GM21737 (cell line): Measurements from ENCODE around the gene JARID2.

Source experiments
- ATAC-seq: cut with Tn5 transposase; IDR thresholded peaks from one replicate; pipeline ENCODE4 v1.9.1; 2021; ENCODE audit warnings: mild to moderate bottlenecking, moderate library complexity; ENCODE audit not compliant: unreplicated experiment

The JARID2 gene

GRCh38 chr6:15452182-15452941 lies 206.5 kb downstream of the JARID2 start:
- no peak for ATAC-seq

- no peak for ATAC-seq
Measured at GRCh38 chr6:15453186-15453585, 207.3 kb downstream of the JARID2 start.

GRCh38 chr6:15453622-15454021 lies 207.8 kb downstream of the JARID2 start:
- ATAC-seq: no peak

- ATAC-seq: no peak
Measured at GRCh38 chr6:15456422-15456821, 210.6 kb downstream of the JARID2 start.

GRCh38 chr6:15457121-15457650 lies 211.3 kb downstream of the JARID2 start:
- no peak for ATAC-seq

GRCh38 chr6:15458021-15458459 lies 212.2 kb downstream of the JARID2 start:
- no peak for ATAC-seq

- no peak for ATAC-seq
Measured at GRCh38 chr6:15460110-15460727, 214.3 kb downstream of the JARID2 start.

GRCh38 chr6:15461127-15461944 lies 215.5 kb downstream of the JARID2 start:
- ATAC-seq: no peak

GRCh38 chr6:15462256-15462655 lies 216.4 kb downstream of the JARID2 start:
- ATAC-seq: no peak

GRCh38 chr6:15462717-15463525 lies 217.1 kb downstream of the JARID2 start:
- no peak for ATAC-seq

- no peak for ATAC-seq
Measured at GRCh38 chr6:15464211-15464725, 218.4 kb downstream of the JARID2 start.

- ATAC-seq: no peak
Measured at GRCh38 chr6:15465212-15465611, 219.3 kb downstream of the JARID2 start.

GRCh38 chr6:15470746-15471145 lies 224.9 kb downstream of the JARID2 start:
- ATAC-seq: no peak

GRCh38 chr6:15472621-15473020 lies 226.8 kb downstream of the JARID2 start:
- no peak for ATAC-seq

GRCh38 chr6:15473174-15473573 lies 227.3 kb downstream of the JARID2 start:
- no peak for ATAC-seq

- no peak for ATAC-seq
Measured at GRCh38 chr6:15473741-15474161, 227.9 kb downstream of the JARID2 start.

- no peak for ATAC-seq
Measured at GRCh38 chr6:15474196-15474595, 228.3 kb downstream of the JARID2 start.

GRCh38 chr6:15475261-15475660 lies 229.4 kb downstream of the JARID2 start:
- ATAC-seq: no peak

GRCh38 chr6:15475872-15476271 lies 230.0 kb downstream of the JARID2 start:
- no peak for ATAC-seq

GRCh38 chr6:15476631-15477380 lies 230.9 kb downstream of the JARID2 start:
- ATAC-seq: no peak
